ENCODE data around the gene PLA2G2F. TPM values are rescaled to one million over a fixed set of nuclear protein-coding genes. Genes with fewer than 3 reads are reported as not detected.

PLA2G2F gene
- total and polyA plus RNA-seq, 9 of the 15 experiments (the other 6 are each of a cell fraction or from before 2014, with no cell fraction given), result not detected

DNA sequence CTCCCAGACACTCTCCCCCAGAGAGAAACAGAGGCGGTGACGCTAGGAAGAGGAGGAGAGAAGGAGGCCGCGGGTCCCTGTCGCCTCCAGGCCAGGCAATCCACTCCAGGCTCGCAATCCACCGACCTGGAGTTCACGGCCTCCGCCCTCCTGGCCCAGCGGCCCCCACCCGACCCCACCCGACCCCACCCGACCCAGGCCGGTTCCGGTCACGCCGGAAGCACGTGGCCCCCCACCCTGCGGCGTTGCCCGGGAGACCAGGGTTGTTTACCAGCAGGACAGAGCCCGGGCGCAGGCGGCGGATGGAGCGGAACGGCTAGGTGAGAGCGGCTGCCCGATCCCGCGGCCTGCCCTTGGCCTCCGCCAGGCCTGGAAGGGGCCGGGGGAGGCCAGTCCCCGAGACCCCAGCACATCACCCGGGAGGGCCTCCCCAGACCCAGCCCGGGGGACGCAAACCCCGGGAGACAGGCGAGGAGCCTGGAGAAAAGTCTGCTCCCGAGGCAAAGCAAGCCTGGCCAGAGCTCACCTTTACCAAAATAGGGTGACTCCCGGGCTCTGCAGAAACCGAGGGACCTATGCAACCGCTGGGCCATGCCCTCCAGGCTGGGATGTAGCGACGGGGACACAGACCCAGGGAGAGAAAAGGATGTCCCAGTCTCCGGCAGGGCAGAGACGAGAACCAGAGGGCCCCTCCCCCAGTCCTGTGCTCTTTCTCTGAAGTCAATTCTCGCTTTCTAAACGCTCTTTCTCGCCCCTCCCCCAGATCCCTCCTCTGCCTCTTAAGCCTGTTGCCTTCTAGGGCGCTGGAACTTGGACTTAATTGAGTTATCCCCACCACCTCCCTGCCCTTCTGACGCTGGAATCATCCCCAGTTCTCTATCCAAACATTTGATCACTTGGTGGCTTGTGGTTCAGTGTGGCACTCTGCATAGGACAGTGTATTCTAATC is 47.0 kb downstream of the PLA2G2F start, which contains the start of the genes PLA2G2C and UBXN10 (continued):
- no peak for TF ChIP-seq NCOA1 (IDR thresholded peaks at IDR 0.05; ENCODE audit: low read depth)
- TF ChIP-seq JUN (IDR thresholded peaks at IDR 0.05; ENCODE audit: borderline replicate concordance, low read depth, low read length), result no peak
- TF ChIP-seq JUN (CRISPR knock-in tag; IDR thresholded peaks at IDR 0.05; ENCODE audit: borderline replicate concordance), result no peak
- no peak for TF ChIP-seq ZFP1 (CRISPR knock-in tag; IDR thresholded peaks at IDR 0.05)
- TF ChIP-seq ESRRA (IDR thresholded peaks at IDR 0.05; ENCODE audit: borderline replicate concordance, low read depth), result no peak; the same call in 1 of the 2 replicates
- TF ChIP-seq NELFE (IDR thresholded peaks at IDR 0.05; ENCODE audit: insufficient read depth, insufficient read length), result no peak
- TF ChIP-seq ZZZ3 (IDR thresholded peaks at IDR 0.05), result no peak
- no peak for TF ChIP-seq SIX5 (IDR thresholded peaks at IDR 0.05; ENCODE audit: borderline replicate concordance in 1 of 2, insufficient read depth in 1 of 2, low read depth in 1 of 2, low read length in 2 of 2)
- TF ChIP-seq, protein P1, sequence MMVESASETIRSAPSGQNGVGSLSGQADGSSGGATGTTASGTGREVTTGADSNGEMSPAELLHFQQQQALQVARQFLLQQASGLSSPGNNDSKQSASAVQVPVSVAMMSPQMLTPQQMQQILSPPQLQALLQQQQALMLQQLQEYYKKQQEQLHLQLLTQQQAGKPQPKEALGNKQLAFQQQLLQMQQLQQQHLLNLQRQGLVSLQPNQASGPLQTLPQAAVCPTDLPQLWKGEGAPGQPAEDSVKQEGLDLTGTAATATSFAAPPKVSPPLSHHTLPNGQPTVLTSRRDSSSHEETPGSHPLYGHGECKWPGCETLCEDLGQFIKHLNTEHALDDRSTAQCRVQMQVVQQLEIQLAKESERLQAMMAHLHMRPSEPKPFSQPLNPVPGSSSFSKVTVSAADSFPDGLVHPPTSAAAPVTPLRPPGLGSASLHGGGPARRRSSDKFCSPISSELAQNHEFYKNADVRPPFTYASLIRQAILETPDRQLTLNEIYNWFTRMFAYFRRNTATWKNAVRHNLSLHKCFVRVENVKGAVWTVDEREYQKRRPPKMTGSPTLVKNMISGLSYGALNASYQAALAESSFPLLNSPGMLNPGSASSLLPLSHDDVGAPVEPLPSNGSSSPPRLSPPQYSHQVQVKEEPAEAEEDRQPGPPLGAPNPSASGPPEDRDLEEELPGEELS (CRISPR knock-in tag; IDR thresholded peaks at IDR 0.05; ENCODE audit: borderline replicate concordance), result no peak
- peak; percentile 92 for TF ChIP-seq RBM22 (IDR thresholded peaks at IDR 0.05; ENCODE audit: low read depth, low read length, poor library complexity, severe bottlenecking)
- peak; percentile 59 for TF ChIP-seq NR2C1 (IDR thresholded peaks at IDR 0.05)
- TF ChIP-seq NR2C1 (tag; IDR thresholded peaks at IDR 0.05), result no peak
- TF ChIP-seq POU5F1 (IDR thresholded peaks at IDR 0.05; ENCODE audit: borderline replicate concordance, low read depth, low read length, partially characterized antibody), result no peak
- TF ChIP-seq, protein P2, sequence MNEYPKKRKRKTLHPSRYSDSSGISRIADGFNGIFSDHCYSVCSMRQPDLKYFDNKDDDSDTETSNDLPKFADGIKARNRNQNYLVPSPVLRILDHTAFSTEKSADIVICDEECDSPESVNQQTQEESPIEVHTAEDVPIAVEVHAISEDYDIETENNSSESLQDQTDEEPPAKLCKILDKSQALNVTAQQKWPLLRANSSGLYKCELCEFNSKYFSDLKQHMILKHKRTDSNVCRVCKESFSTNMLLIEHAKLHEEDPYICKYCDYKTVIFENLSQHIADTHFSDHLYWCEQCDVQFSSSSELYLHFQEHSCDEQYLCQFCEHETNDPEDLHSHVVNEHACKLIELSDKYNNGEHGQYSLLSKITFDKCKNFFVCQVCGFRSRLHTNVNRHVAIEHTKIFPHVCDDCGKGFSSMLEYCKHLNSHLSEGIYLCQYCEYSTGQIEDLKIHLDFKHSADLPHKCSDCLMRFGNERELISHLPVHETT (CRISPR knock-in tag; conservative IDR thresholded peaks at IDR 0.05 in 1 of 2, IDR thresholded peaks at IDR 0.05 in 1 of 2), result peak in 1 of 2 experiments; percentile 13; a peak in 1 of 4 replicates
- no peak for TF ChIP-seq FOXA1 (IDR thresholded peaks at IDR 0.05; ENCODE audit: borderline replicate concordance)
- peak; percentile 75 for TF ChIP-seq ETV1 (tag; conservative IDR thresholded peaks at IDR 0.05; ENCODE audit: low read depth)
- TF ChIP-seq ZNF311 (CRISPR knock-in tag; IDR thresholded peaks at IDR 0.05), result no peak
- TF ChIP-seq ZNF324 (CRISPR knock-in tag; IDR thresholded peaks at IDR 0.05), result no peak
- TF ChIP-seq, protein P3, sequence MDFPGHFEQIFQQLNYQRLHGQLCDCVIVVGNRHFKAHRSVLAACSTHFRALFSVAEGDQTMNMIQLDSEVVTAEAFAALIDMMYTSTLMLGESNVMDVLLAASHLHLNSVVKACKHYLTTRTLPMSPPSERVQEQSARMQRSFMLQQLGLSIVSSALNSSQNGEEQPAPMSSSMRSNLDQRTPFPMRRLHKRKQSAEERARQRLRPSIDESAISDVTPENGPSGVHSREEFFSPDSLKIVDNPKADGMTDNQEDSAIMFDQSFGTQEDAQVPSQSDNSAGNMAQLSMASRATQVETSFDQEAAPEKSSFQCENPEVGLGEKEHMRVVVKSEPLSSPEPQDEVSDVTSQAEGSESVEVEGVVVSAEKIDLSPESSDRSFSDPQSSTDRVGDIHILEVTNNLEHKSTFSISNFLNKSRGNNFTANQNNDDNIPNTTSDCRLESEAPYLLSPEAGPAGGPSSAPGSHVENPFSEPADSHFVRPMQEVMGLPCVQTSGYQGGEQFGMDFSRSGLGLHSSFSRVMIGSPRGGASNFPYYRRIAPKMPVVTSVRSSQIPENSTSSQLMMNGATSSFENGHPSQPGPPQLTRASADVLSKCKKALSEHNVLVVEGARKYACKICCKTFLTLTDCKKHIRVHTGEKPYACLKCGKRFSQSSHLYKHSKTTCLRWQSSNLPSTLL (IDR thresholded peaks at IDR 0.05), result no peak
- no peak for TF ChIP-seq BACH1 (tag; IDR thresholded peaks at IDR 0.05)
- TF ChIP-seq CTBP1 (IDR thresholded peaks at IDR 0.05; ENCODE audit: borderline replicate concordance), result no peak
- no peak for TF ChIP-seq ZNF75A (CRISPR knock-in tag; IDR thresholded peaks at IDR 0.05)

Measured in K562 (cell line).